HCT116 (cell line): ENCODE measurements around the gene C2CD2. TPM values are rescaled to one million over a fixed set of nuclear protein-coding genes. Genes with fewer than 3 reads are reported as not detected.

Source experiments
- ATAC-seq: fragments of 200-7000 bp; cut with Tn5 transposase; 2 replicates; pipeline ENCODE4 v1.9.1; 2020; ENCODE audit warnings: mild to moderate bottlenecking, moderate library complexity
- BruUV-seq: library from RNA; stranded (reverse); fragments of 400-500 nt; replicated peaks from 2 replicates; lab custom pipeline; 2021; lab: Mats Ljungman, UMichigan
- CTCF ChIA-PET: fragments of 300-600 bp; sonication (Branson Sonifier 250); formaldehyde crosslinking; loops from one replicate; lab custom pipeline; 2021; ENCODE audit warnings: antibody characterized with exemption; lab: Charles Lee
- POLR2A ChIA-PET: fragments of 300-600, 350-600 bp; sonication (Branson Sonifier 250); formaldehyde crosslinking; loops from one replicate; lab custom pipeline; 2021; ENCODE audit warnings: antibody characterized with exemption; lab: Charles Lee
- RAD21 ChIA-PET, 2 experiments: fragments of 300-600 bp; sonication (Branson Sonifier 250); formaldehyde crosslinking; loops; one replicate each; lab custom pipeline; 2023; ENCODE audit warnings: low total read pairs in 2 of 2; ENCODE audit not compliant: uncharacterized antibody in 2 of 2, unreplicated experiment in 2 of 2, low non-redundant PET in 1 of 2; lab: Charles Lee
- DNase-seq: peaks from one replicate; pipeline ENCODE4 v3.0.0-alpha.2; 2010; ENCODE audit warnings: low read depth, low spot score
- H2AFZ ChIP-seq: fragments of 200-600 bp; shearing (Covaris generic), sonication (generic); 2 replicates; pipeline ENCODE4 v1.6.1; 2017; ENCODE audit warnings: low read depth, mixed run types, mixed read lengths, antibody characterized with exemption, low read length; ENCODE audit not compliant: poor library complexity, severe bottlenecking
- H3K27ac ChIP-seq: 2 replicates; pipeline ENCODE4 v1.5.1; 2012; ENCODE audit warnings: low read depth, low read length
- H3K27me3 ChIP-seq: fragments of 200-600 bp; sonication (generic); 2 replicates; pipeline ENCODE4 v1.6.1; 2016; ENCODE audit warnings: mixed run types, low read length, mixed read lengths; ENCODE audit not compliant: insufficient read depth
- H3K36me3 ChIP-seq, 2 experiments: fragments of 200-500 bp in 1 of 2; fragments of 200-600 bp in 1 of 2; sonication (Bioruptor generic) in 1 of 2; sonication (generic) in 1 of 2; 2 replicates each; pipeline versions ENCODE4 v1.5.1 to v1.6.1; 2014 to 2016; ENCODE audit warnings: low read length in 2 of 2, inconsistent platforms in 1 of 2, mixed read lengths in 1 of 2, mixed run types in 1 of 2; ENCODE audit not compliant: insufficient read depth in 2 of 2, control insufficient read depth in 1 of 2
- H3K4me1 ChIP-seq, 2 experiments: fragments of 200-600 bp in 1 of 2; sonication (generic) in 1 of 2; 2 replicates each; pipeline versions ENCODE4 v1.5.1 to v1.6.1; 2012 to 2017; ENCODE audit warnings: low read length in 2 of 2, inconsistent platforms in 1 of 2, mild to moderate bottlenecking in 1 of 2, mixed read lengths in 1 of 2, mixed run types in 1 of 2, moderate library complexity in 1 of 2; ENCODE audit not compliant: insufficient read depth in 2 of 2, control insufficient read depth in 1 of 2
- H3K4me2 ChIP-seq: fragments of 200-600 bp; sonication (generic); 2 replicates; pipeline ENCODE4 v1.6.1; 2017; ENCODE audit warnings: mixed run types, low read length, mixed read lengths
- H3K4me3 ChIP-seq, 2 experiments: fragments of 200-600 bp in 1 of 2; sonication (generic) in 1 of 2; replicated peaks in 1 of 2; 2 replicates each; pipeline ENCODE4 v1.5.1; 2011 to 2016; ENCODE audit warnings: low read length in 2 of 2, control low read depth in 1 of 2, low read depth in 1 of 2, mild to moderate bottlenecking in 1 of 2, mixed read lengths in 1 of 2, mixed run types in 1 of 2
- H3K79me2 ChIP-seq: fragments of 200-600 bp; sonication (generic); 2 replicates; pipeline ENCODE4 v1.6.1; 2017; ENCODE audit warnings: mild to moderate bottlenecking, mixed run types, low read length, moderate library complexity, mixed read lengths; ENCODE audit not compliant: insufficient read depth
- H3K9ac ChIP-seq: fragments of 200-600 bp; sonication (generic); 2 replicates; pipeline ENCODE4 v1.6.1; 2016; ENCODE audit warnings: low read length, mixed read lengths
- H3K9me2 ChIP-seq: fragments of 200-600 bp; sonication (generic), shearing (Covaris generic); 2 replicates; pipeline ENCODE4 v1.6.1; 2017; ENCODE audit warnings: mixed run types, mild to moderate bottlenecking, moderate library complexity; ENCODE audit not compliant: insufficient read depth
- H3K9me3 ChIP-seq, 2 experiments: fragments of 200-500 bp in 1 of 2; fragments of 200-600 bp in 1 of 2; sonication (Bioruptor generic) in 1 of 2; sonication (generic) in 1 of 2; 2 replicates each; pipeline ENCODE4 v1.6.1; 2014 to 2017; ENCODE audit warnings: low read length in 2 of 2, mixed read lengths in 2 of 2, inconsistent platforms in 1 of 2, low read depth in 1 of 2, mild to moderate bottlenecking in 1 of 2, mixed run types in 1 of 2, moderate library complexity in 1 of 2; ENCODE audit not compliant: control insufficient read depth in 1 of 2, insufficient read depth in 1 of 2
- H4K20me1 ChIP-seq: fragments of 200-600 bp; sonication (generic), shearing (Covaris generic); 2 replicates; pipeline ENCODE4 v1.6.1; 2017; ENCODE audit warnings: mixed run types, mild to moderate bottlenecking, moderate library complexity; ENCODE audit not compliant: insufficient read depth
- CEBPB ChIP-seq: IDR thresholded peaks from 2 replicates; pipeline ENCODE4 v1.6.1; 2012; ENCODE audit warnings: low read depth
- EZH2 ChIP-seq: fragments of 200-600 bp; sonication (generic); IDR thresholded peaks from 2 replicates; pipeline ENCODE4 v1.6.1; 2017; ENCODE audit warnings: antibody characterized with exemption, mixed run types
- EZH2phosphoT487 ChIP-seq: fragments of 200-600 bp; IDR thresholded peaks from 2 replicates; pipeline ENCODE4 v1.6.1; 2018; ENCODE audit warnings: antibody characterized with exemption, borderline replicate concordance
- JUND ChIP-seq: IDR thresholded peaks from 2 replicates; pipeline ENCODE4 v1.6.1; 2012
- POLR2A ChIP-seq: IDR thresholded peaks from 2 replicates; pipeline ENCODE4 v1.7.0; 2011; ENCODE audit warnings: borderline replicate concordance; ENCODE audit not compliant: insufficient read depth, insufficient read length; ENCODE audit errors: extremely low read depth
- POLR2AphosphoS5 ChIP-seq: IDR thresholded peaks from 2 replicates; pipeline ENCODE4 v1.6.1; 2011; ENCODE audit warnings: mild to moderate bottlenecking, low read depth, low read length, moderate library complexity
- SIN3A ChIP-seq: IDR thresholded peaks from 2 replicates; pipeline ENCODE4 v1.6.1; 2012; ENCODE audit warnings: low read depth
- SP1 ChIP-seq: IDR thresholded peaks from 2 replicates; pipeline ENCODE4 v1.6.1; 2012; ENCODE audit warnings: low read depth
- SRF ChIP-seq: IDR thresholded peaks from 2 replicates; pipeline ENCODE4 v1.6.1; 2012; ENCODE audit warnings: low read depth
- YY1 ChIP-seq: IDR thresholded peaks from 2 replicates; pipeline ENCODE4 v1.6.1; 2011; ENCODE audit warnings: low read length, low read depth, moderate library complexity, mild to moderate bottlenecking; ENCODE audit not compliant: insufficient replicate concordance; ENCODE audit errors: extremely low read depth
- ZFX ChIP-seq: fragments of 450-650 bp; IDR thresholded peaks from 2 replicates; pipeline ENCODE4 v1.6.1; 2017
- intact Hi-C: fragments of 100-400 bp; cut with micrococcal nuclease; formaldehyde crosslinking; loops from 2 replicates; pipeline ENCODE4 v1.10.0; 2022
- total RNA-seq: library from RNA; stranded (reverse); gene quantifications from one replicate; pipeline ENCODE4 v1.2.1, GENCODE V29; 2021; ENCODE audit not compliant: unreplicated experiment
- TF ChIP-seq, protein P1 (sequence below): IDR thresholded peaks from 2 replicates; pipeline ENCODE4 v1.6.1; 2012
- TF ChIP-seq, protein P2 (sequence below): IDR thresholded peaks from 2 replicates; pipeline ENCODE4 v1.6.1; 2012

Gene C2CD2
- total RNA-seq, 1 experiment from 2014 or later: 22.0 TPM

DNA sequence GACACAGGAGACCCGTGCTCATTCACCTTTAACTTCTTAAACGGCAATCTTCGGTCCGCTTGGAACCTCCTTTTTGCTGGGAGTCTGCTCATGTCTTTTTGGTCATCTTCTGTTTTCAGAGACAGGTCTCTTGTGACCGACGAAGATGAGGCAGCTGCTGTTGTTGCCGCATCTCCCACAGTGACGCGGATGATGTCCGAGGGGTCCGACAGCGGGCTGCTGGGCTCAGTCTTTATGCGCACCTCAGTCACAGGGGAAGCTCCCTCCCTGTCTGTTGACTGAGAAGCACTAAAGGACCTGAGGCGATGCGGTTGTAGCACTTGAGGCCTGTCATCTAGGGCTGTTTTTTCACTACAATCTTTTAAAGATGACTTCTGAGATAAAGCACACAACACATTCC lies 38.8 kb upstream of the C2CD2 start:
- TF ChIP-seq YY1 (no peak), ZFX (no peak), POLR2A (no peak), CEBPB (no peak), POLR2AphosphoS5 (no peak), EZH2phosphoT487 (no peak), EZH2 (no peak), SIN3A (no peak)
- TF ChIP-seq, protein P1, sequence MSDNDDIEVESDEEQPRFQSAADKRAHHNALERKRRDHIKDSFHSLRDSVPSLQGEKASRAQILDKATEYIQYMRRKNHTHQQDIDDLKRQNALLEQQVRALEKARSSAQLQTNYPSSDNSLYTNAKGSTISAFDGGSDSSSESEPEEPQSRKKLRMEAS: no peak
- TF ChIP-seq, protein P2, sequence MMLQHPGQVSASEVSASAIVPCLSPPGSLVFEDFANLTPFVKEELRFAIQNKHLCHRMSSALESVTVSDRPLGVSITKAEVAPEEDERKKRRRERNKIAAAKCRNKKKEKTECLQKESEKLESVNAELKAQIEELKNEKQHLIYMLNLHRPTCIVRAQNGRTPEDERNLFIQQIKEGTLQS: no peak
- TF ChIP-seq, all 23 proteins: peak for 0
- ATAC-seq: no peak
- no peak overlapping the region for H3K9ac ChIP-seq
- no peaks in the 10 kb centered on the region for H3K4me1 ChIP-seq
- ChIA-PET CTCF (no interaction called here), POLR2A (no interaction called here), RAD21 (no interaction called here)
- H3K27ac ChIP-seq: no peak overlapping the region
- H3K4me3 ChIP-seq: no peak overlapping the region
- DNase-seq: no peak
- no peaks in the 10 kb centered on the region for H4K20me1 ChIP-seq
- H2AFZ ChIP-seq: no peak overlapping the region
- H3K4me2 ChIP-seq: no peak overlapping the region
- BruUV-seq: no TSS peak
- intact Hi-C loops: no loop called here
- no peaks in the 10 kb centered on the region for H3K9me2 ChIP-seq
- peaks cover 22 to 32% of the 10 kb centered on the region in 2 experiments; a peak in 3 of 4 replicates for H3K36me3 ChIP-seq
- H3K27me3 ChIP-seq: no peaks in the 10 kb centered on the region
- H3K9me3 ChIP-seq: no peaks in the 10 kb centered on the region; a peak in 1 of 4 replicates
- H3K79me2 ChIP-seq: peaks cover 13% of the 10 kb centered on the region

DNA sequence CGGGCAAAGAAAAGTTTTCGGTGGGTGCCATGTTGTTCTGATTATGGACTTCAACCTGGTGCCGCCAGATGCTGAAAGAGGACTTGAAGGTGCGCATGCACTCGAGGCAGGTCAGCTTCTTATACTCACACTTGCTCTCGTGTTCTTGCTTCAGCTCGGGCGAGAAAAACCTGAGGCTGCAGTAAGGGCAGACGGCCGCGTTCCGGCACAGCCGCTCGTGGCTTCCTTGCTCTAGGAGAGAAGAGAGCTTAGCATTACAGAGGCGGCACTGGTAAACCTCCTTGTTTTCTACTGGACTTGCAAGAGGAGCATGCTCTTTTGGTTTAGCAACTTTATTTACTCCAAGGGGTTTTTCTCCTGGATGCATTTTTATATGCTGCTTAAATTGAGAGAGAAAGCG lies 37.8 kb upstream of the C2CD2 start:
- intact Hi-C loops: no loop called here
- Histone ChIP-seq H4K20me1 (no peaks in the 10 kb centered on the region), H3K27ac (no peak overlapping the region), H3K9ac (no peak overlapping the region), H3K4me3 (no peak overlapping the region), H2AFZ (no peak overlapping the region), H3K4me2 (no peak overlapping the region), H3K9me2 (no peaks in the 10 kb centered on the region), H3K4me1 (no peaks in the 10 kb centered on the region), H3K79me2 (peaks cover 7% of the 10 kb centered on the region), H3K9me3 (no peaks in the 10 kb centered on the region; a peak in 1 of 4 replicates), H3K36me3 (peaks cover 19 to 27% of the 10 kb centered on the region in 2 experiments; a peak in 3 of 4 replicates), H3K27me3 (no peaks in the 10 kb centered on the region)
- no TSS peak for BruUV-seq
- DNase-seq (no peak), ATAC-seq (no peak)
- CTCF ChIA-PET: no interaction called here
- RAD21 ChIA-PET: no interaction called here
- POLR2A ChIA-PET: no interaction called here
- TF ChIP-seq, protein P1: no peak
- TF ChIP-seq YY1 (no peak), EZH2phosphoT487 (no peak), SP1 (no peak), POLR2A (no peak), JUND (no peak), SRF (no peak), CEBPB (no peak), EZH2 (no peak)
- TF ChIP-seq, protein P2: no peak
